WTC11 (cell line): ENCODE measurements around the gene HKDC1. TPM values are rescaled to one million over a fixed set of nuclear protein-coding genes. Genes with fewer than 3 reads are reported as not detected.

Experiments
- ATAC-seq: fragments of 200-7000 bp; cut with Tn5 transposase; 2 replicates; pipeline ENCODE4 v1.10.0; 2021; ENCODE audit warnings: mild to moderate bottlenecking, moderate library complexity
- CTCF ChIA-PET: fragments of 300-600 bp; sonication (Branson Sonifier 250); formaldehyde crosslinking; loops from one replicate; lab custom pipeline; 2021; ENCODE audit warnings: antibody characterized with exemption; lab: Charles Lee
- POLR2A ChIA-PET: fragments of 350-600 bp; sonication (Branson Sonifier 250); formaldehyde crosslinking; loops from one replicate; lab custom pipeline; 2021; ENCODE audit warnings: antibody characterized with exemption; lab: Charles Lee
- DNase-seq: peaks from one replicate; pipeline ENCODE4 v3.0.0; 2021; ENCODE audit warnings: low spot score
- H3K27ac Mint-ChIP-seq: 2 replicates; pipeline ENCODE4 v1.8.0; 2021; ENCODE audit warnings: mixed read lengths
- H3K27me3 Mint-ChIP-seq: 2 replicates; pipeline ENCODE4 v1.8.0; 2021; ENCODE audit warnings: low read depth, mild to moderate bottlenecking, moderate library complexity, mixed read lengths
- H3K36me3 Mint-ChIP-seq: 2 replicates; pipeline ENCODE4 v1.8.0; 2021; ENCODE audit warnings: mixed read lengths
- H3K4me1 Mint-ChIP-seq: 2 replicates; pipeline ENCODE4 v1.8.0; 2022; ENCODE audit warnings: mixed read lengths
- H3K4me3 Mint-ChIP-seq: 2 replicates; pipeline ENCODE4 v1.8.0; 2021; ENCODE audit warnings: mild to moderate bottlenecking, moderate library complexity, mixed read lengths
- H3K9me3 Mint-ChIP-seq: 2 replicates; pipeline ENCODE4 v1.8.0; 2021; ENCODE audit warnings: mixed read lengths
- ARID4B ChIP-seq: sonication (generic); formaldehyde crosslinking; IDR thresholded peaks from 2 replicates; pipeline ENCODE4 v1.8.0; 2023; ENCODE audit warnings: missing genetic modification reagents, mild to moderate bottlenecking, borderline replicate concordance
- CTCF ChIP-seq: fragments of 200-600 bp; IDR thresholded peaks from 2 replicates; pipeline ENCODE4 v1.8.0; 2022; ENCODE audit warnings: antibody characterized with exemption
- ESRRA ChIP-seq: sonication (generic); formaldehyde crosslinking; IDR thresholded peaks from 2 replicates; pipeline ENCODE4 v1.8.1; 2022; ENCODE audit warnings: mild to moderate bottlenecking, missing genetic modification reagents, borderline replicate concordance
- GABPB1 ChIP-seq: sonication (generic); formaldehyde crosslinking; IDR thresholded peaks from 2 replicates; pipeline ENCODE4 v1.8.1; 2023; ENCODE audit warnings: mild to moderate bottlenecking, missing genetic modification reagents
- GRHL2 ChIP-seq: fragments of 250-450 bp; sonication (Bioruptor Pico); IDR thresholded peaks from 2 replicates; pipeline ENCODE4 v1.8.0; 2022; ENCODE audit warnings: mild to moderate bottlenecking, moderate library complexity; ENCODE audit not compliant: insufficient replicate concordance, severe bottlenecking
- IRF2 ChIP-seq: sonication (generic); formaldehyde crosslinking; IDR thresholded peaks from 2 replicates; pipeline ENCODE4 v1.8.0; 2022; ENCODE audit warnings: low read depth, missing genetic modification reagents, borderline replicate concordance
- NFYB ChIP-seq: sonication (generic); formaldehyde crosslinking; conservative IDR thresholded peaks from 2 replicates; pipeline ENCODE4 v1.8.0; 2022; ENCODE audit warnings: low read depth, missing genetic modification reagents
- OVOL2 ChIP-seq: fragments of 250-450 bp; sonication (Bioruptor Pico); IDR thresholded peaks from 2 replicates; pipeline ENCODE4 v1.9.0; 2021; ENCODE audit warnings: mild to moderate bottlenecking, borderline replicate concordance
- PRDM15 ChIP-seq: sonication (generic); formaldehyde crosslinking; IDR thresholded peaks from 2 replicates; pipeline ENCODE4 v1.8.0; 2022; ENCODE audit warnings: missing genetic modification reagents
- PRRX2 ChIP-seq: fragments of 250-450 bp; sonication (Bioruptor Pico); IDR thresholded peaks from 2 replicates; pipeline ENCODE4 v1.8.0; 2021; ENCODE audit warnings: mild to moderate bottlenecking
- SMAD4 ChIP-seq: sonication (generic); formaldehyde crosslinking; IDR thresholded peaks from 2 replicates; pipeline ENCODE4 v1.8.0; 2022; ENCODE audit warnings: mild to moderate bottlenecking, missing genetic modification reagents
- SOX15 ChIP-seq: fragments of 250-450 bp; sonication (Bioruptor Pico); IDR thresholded peaks from 2 replicates; pipeline ENCODE4 v1.9.0; 2021; ENCODE audit warnings: mild to moderate bottlenecking
- ZNF138 ChIP-seq: sonication (generic); formaldehyde crosslinking; conservative IDR thresholded peaks from 2 replicates; pipeline ENCODE4 v1.8.1; 2022; ENCODE audit warnings: mild to moderate bottlenecking, moderate library complexity, missing genetic modification reagents
- ZNF317 ChIP-seq: sonication (generic); formaldehyde crosslinking; IDR thresholded peaks from 2 replicates; pipeline ENCODE4 v1.8.1; 2023; ENCODE audit warnings: low read depth, mild to moderate bottlenecking, moderate library complexity, missing genetic modification reagents, borderline replicate concordance
- total RNA-seq: library from RNA; stranded (reverse); gene quantifications from 3 replicates; pipeline ENCODE4 v1.2.3, GENCODE V29; 2021

Gene HKDC1
- total RNA-seq, 1 experiment from 2014 or later: 0.09 TPM

- TF ChIP-seq ZNF138: no peak
- no peak for TF ChIP-seq ESRRA (CRISPR knock-in tag)
- TF ChIP-seq IRF2 (CRISPR knock-in tag): no peak
- TF ChIP-seq PRDM15 (CRISPR knock-in tag): no peak
These were observed 49.6 kb downstream of the HKDC1 start (continued) for GRCh38 chr10:69269761-69270160.

GRCh38 chr10:69270990-69271389 is 50.9 kb downstream of the HKDC1 start:
- H3K9me3 Mint-ChIP-seq: no peaks in the 10 kb centered on the region
- H3K27me3 Mint-ChIP-seq: no peaks in the 10 kb centered on the region
- no peak overlapping the region for H3K27ac Mint-ChIP-seq

More at GRCh38 chr10:69270990-69271389, 50.9 kb downstream of the HKDC1 start:
- Mint-ChIP-seq H3K4me1 (peaks cover 4% of the 10 kb centered on the region), H3K4me3 (no peak overlapping the region), H3K36me3 (no peaks in the 10 kb centered on the region)
- DNase-seq (no peak), ATAC-seq (no peak)
- POLR2A ChIA-PET: no interaction called here
- TF ChIP-seq GRHL2 (CRISPR knock-in tag): no peak
- TF ChIP-seq NFYB: no peak
- TF ChIP-seq CTCF: no peak
- TF ChIP-seq ARID4B (CRISPR knock-in tag): no peak
- TF ChIP-seq GABPB1 (CRISPR knock-in tag): no peak
- TF ChIP-seq OVOL2: no peak
- no peak for TF ChIP-seq SMAD4 (CRISPR knock-in tag)
- TF ChIP-seq SOX15 (CRISPR knock-in tag): no peak
- no peak for TF ChIP-seq ZNF317 (CRISPR knock-in tag)
- TF ChIP-seq PRRX2 (CRISPR knock-in tag): no peak
- CTCF ChIA-PET: no interaction called here
